Epithelial cell of esophagus (primary cell): Measurements from ENCODE around the gene PODNL1.

Source experiments
- DNase-seq: peaks from one replicate; pipeline ENCODE4 v3.0.0; 2010; ENCODE audit warnings: low read depth
- H3K4me3 ChIP-seq: 2 replicates; pipeline ENCODE4 v1.5.1; 2011; ENCODE audit warnings: mild to moderate bottlenecking, low read length, control low read depth
- CTCF ChIP-seq: IDR thresholded peaks from 2 replicates; pipeline ENCODE4 v1.5.1; 2011; ENCODE audit warnings: low read depth, mild to moderate bottlenecking, low read length, control low read depth, inconsistent platforms; ENCODE audit not compliant: insufficient read depth; ENCODE audit errors: missing control alignments

The PODNL1 gene

GRCh38 chr19:13882836-13883235, 55.4 kb downstream of the PODNL1 start:
- TF ChIP-seq CTCF = no peak
- H3K4me3 ChIP-seq = no peak overlapping the region
- peak; percentile 38 for DNase-seq

DNA sequence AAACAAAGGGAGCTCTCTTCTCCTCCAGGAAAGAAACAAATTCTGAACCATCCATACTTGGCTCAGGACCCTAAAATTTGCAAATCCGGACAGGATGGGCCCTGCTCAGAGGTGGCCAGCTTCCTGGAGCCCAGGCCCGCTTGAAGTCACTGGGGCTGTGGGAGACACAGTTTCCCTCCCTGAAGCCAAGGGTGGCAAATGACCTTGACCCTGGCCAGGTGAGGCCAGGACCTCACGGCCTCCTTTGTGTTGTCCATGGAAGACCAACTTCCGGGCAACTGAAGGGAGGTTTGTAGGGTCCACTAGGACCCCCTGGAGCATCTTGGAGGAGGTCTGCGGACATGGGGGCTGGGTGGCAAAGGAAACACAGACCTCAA, 55.8 kb downstream of the PODNL1 start:
- no peak for TF ChIP-seq CTCF
- no peak for DNase-seq
- no peak overlapping the region for H3K4me3 ChIP-seq

DNA sequence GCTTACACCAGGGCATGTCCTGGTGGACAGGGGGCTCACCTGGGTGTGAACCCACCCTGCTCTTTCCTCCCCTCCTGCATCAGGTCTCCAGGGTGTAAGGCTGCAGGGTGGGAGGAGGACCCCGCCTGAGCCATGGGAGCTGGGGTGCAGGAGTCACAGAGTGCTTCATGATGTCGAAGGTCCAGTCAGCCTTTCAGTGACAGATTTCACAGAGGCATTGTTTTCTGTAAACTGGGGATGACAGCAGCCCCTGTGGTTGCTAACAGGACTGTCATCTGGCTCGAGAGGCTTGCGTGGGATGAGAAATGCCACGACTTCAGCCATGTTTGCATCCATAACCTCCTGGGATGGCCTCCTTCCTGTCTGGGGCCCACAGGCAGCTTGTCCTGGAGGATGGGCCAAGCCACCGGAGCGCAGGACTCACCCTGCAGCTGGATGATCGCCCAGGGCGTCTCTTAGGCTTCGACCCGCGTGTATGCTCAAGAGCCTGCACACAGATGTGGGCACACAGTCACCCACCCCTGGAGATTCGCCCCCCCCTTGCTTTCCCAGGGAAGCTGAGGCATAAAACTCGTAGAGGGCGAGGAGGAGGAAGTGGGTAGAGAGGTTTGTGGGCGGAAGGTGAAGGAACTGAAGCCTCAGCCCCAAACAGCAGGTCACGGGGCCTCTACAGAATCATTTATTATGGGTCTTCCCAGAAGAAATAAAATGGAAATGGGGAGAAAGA, 56.4 kb downstream of the PODNL1 start:
- no peak for TF ChIP-seq CTCF
- H3K4me3 ChIP-seq = no peak overlapping the region
- DNase-seq = no peak

DNA sequence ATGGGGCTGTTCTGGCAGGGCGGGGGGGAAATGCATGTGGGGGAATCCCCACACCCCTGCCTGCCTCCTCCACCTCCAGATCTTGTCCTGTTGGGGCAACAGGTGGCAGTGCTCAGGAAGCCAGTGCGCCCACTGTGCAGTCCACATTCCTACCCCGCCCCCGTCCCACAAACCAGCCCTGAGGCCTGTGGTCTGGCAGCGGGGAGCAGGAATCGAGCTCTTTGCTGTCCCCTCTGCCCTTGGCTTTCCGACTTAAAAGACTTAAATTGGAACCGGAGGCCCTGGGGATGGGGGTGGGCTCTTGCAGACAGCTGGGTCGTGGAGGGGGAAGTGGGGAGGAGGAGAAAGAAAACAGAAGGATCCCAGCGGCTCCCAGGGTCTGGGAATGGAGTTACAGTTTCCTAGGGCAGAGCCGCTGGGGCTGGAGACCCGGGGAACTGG, 56.9 kb downstream of the PODNL1 start:
- no peak for DNase-seq
- TF ChIP-seq CTCF = no peak
- H3K4me3 ChIP-seq = no peak overlapping the region
